Esophagus squamous epithelium (tissue), 4 donors: ENCODE measurements around the gene ARHGAP42.

Source experiments
- POLR2A ChIP-seq, 4 donors: fragments of 450-650 bp; IDR thresholded peaks; one replicate each; pipeline ENCODE4 v1.6.1; 2017; ENCODE audit warnings: antibody characterized with exemption in 4 of 4, mild to moderate bottlenecking in 4 of 4, moderate library complexity in 3 of 4
- TF ChIP-seq, protein P1 (sequence below), 6 experiments: fragments of 450-650 bp in 4 of 6; fragments of 200-600 bp in 2 of 6; sonication (generic) in 2 of 6; IDR thresholded peaks; one replicate each; pipeline ENCODE4 v1.5.1; 2016 to 2019; ENCODE audit warnings: antibody characterized with exemption in 6 of 6, mild to moderate bottlenecking in 4 of 6, moderate library complexity in 4 of 6

DNA sequence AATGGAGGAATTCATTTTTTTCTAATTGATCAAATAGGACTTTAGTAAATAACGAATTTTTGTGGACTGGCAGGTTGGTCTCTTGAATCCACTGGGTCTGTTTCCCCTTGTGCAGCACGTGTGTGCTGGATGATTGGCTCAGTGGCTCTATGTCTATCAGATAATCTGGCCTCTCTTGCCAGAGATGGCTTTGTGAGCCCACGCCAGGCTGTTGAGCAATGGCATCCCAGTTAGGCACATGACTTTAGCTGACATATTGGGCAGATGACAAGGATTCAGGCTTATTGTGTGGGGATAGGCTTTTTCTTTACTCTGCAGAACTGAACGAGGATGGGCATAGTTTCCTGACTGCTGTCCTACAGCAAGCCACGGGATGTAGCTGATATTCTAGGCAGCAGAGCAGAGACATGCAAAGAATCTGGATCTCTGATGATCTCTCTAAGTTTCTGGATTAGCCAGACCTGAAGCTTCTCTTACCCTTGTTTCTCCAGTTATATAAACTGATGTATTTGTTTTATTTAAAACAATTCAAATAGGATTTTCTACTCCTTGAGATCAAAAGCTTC is 144.9 kb downstream of the ARHGAP42 start:
- TF ChIP-seq POLR2A (IDR thresholded peaks at IDR 0.05) = no peak
- TF ChIP-seq, protein P1, sequence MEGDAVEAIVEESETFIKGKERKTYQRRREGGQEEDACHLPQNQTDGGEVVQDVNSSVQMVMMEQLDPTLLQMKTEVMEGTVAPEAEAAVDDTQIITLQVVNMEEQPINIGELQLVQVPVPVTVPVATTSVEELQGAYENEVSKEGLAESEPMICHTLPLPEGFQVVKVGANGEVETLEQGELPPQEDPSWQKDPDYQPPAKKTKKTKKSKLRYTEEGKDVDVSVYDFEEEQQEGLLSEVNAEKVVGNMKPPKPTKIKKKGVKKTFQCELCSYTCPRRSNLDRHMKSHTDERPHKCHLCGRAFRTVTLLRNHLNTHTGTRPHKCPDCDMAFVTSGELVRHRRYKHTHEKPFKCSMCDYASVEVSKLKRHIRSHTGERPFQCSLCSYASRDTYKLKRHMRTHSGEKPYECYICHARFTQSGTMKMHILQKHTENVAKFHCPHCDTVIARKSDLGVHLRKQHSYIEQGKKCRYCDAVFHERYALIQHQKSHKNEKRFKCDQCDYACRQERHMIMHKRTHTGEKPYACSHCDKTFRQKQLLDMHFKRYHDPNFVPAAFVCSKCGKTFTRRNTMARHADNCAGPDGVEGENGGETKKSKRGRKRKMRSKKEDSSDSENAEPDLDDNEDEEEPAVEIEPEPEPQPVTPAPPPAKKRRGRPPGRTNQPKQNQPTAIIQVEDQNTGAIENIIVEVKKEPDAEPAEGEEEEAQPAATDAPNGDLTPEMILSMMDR (IDR thresholded peaks at IDR 0.05) = no peak
